GM23338 (cell line): ENCODE measurements around the gene FHOD1. TPM values are rescaled to one million over a fixed set of nuclear protein-coding genes. Genes with fewer than 3 reads are reported as not detected.
A peak's percentile ranks its signal among the peaks of the same experiment; 100 is the strongest.

Source experiments
- ATAC-seq: fragments of 200-7000 bp; cut with Tn5 transposase; 3 replicates; pipeline ENCODE4 v1.9.1; 2020
- DNase-seq: peaks from one replicate; pipeline ENCODE4 v3.0.0-alpha.2; 2015; ENCODE audit warnings: low spot score
- H2AFZ ChIP-seq: fragments of 200-600 bp; sonication (generic); 2 replicates; pipeline ENCODE4 v1.8.0; 2016; ENCODE audit warnings: antibody characterized with exemption, mild to moderate bottlenecking, moderate library complexity
- H3F3A ChIP-seq: fragments of 200-600 bp; sonication (generic); replicated peaks from 2 replicates; pipeline ENCODE4 v1.8.0; 2017; ENCODE audit warnings: antibody characterized with exemption, mixed run types, low read depth
- H3K27ac ChIP-seq: fragments of 200-600 bp; sonication (generic); 2 replicates; pipeline ENCODE4 v1.6.1; 2016; ENCODE audit warnings: low read depth
- H3K27me3 ChIP-seq: fragments of 200-600 bp; sonication (generic); 2 replicates; pipeline ENCODE4 v1.8.0; 2016; ENCODE audit warnings: mild to moderate bottlenecking, mixed run types, moderate library complexity; ENCODE audit not compliant: insufficient read depth
- H3K36me3 ChIP-seq: fragments of 200-600 bp; sonication (generic); 2 replicates; pipeline ENCODE4 v1.8.0; 2016; ENCODE audit warnings: mild to moderate bottlenecking; ENCODE audit not compliant: insufficient read depth
- H3K4me1 ChIP-seq: fragments of 200-600 bp; sonication (generic); 2 replicates; pipeline ENCODE4 v1.8.0; 2016; ENCODE audit warnings: mild to moderate bottlenecking, moderate library complexity; ENCODE audit not compliant: insufficient read depth
- H3K4me2 ChIP-seq: fragments of 200-600 bp; sonication (generic); 2 replicates; pipeline ENCODE4 v1.7.1; 2017; ENCODE audit warnings: mixed run types
- H3K4me3 ChIP-seq: fragments of 200-600 bp; sonication (generic); 2 replicates; pipeline ENCODE4 v1.6.1; 2016; ENCODE audit warnings: mixed run types
- H3K79me2 ChIP-seq: fragments of 200-600 bp; sonication (generic); replicated peaks from 2 replicates; pipeline ENCODE4 v1.8.0; 2017; ENCODE audit warnings: mild to moderate bottlenecking; ENCODE audit not compliant: insufficient read depth
- H3K9me2 ChIP-seq: fragments of 200-600 bp; sonication (generic); 2 replicates; pipeline ENCODE4 v1.8.0; 2017; ENCODE audit not compliant: insufficient read depth
- H4K20me1 ChIP-seq: fragments of 200-600 bp; sonication (generic); replicated peaks from 2 replicates; pipeline ENCODE4 v1.8.0; 2017; ENCODE audit warnings: mild to moderate bottlenecking; ENCODE audit not compliant: insufficient read depth
- H3K27ac Mint-ChIP-seq: 2 replicates; pipeline ENCODE4 v1.8.0; 2020; ENCODE audit warnings: inconsistent platforms, mild to moderate bottlenecking, moderate library complexity, mixed read lengths
- H3K27me3 Mint-ChIP-seq: 3 replicates; pipeline ENCODE4 v1.8.0; 2022; ENCODE audit warnings: low read depth, mild to moderate bottlenecking, moderate library complexity, mixed read lengths, inconsistent platforms; ENCODE audit not compliant: insufficient read depth, poor library complexity
- H3K36me3 Mint-ChIP-seq: 3 replicates; pipeline ENCODE4 v1.8.0; 2021; ENCODE audit warnings: low read depth, mild to moderate bottlenecking, inconsistent platforms, moderate library complexity, mixed read lengths
- H3K4me1 Mint-ChIP-seq: 3 replicates; pipeline ENCODE4 v1.8.0; 2020; ENCODE audit warnings: mild to moderate bottlenecking, inconsistent platforms, mixed read lengths
- H3K4me3 Mint-ChIP-seq: 3 replicates; pipeline ENCODE4 v1.8.0; 2021; ENCODE audit warnings: moderate library complexity, mild to moderate bottlenecking, inconsistent platforms, mixed read lengths
- H3K9me3 Mint-ChIP-seq: 3 replicates; pipeline ENCODE4 v1.8.0; 2020; ENCODE audit warnings: moderate library complexity, mild to moderate bottlenecking, inconsistent platforms, mixed read lengths
- CTCF ChIP-seq, 2 experiments: fragments of 200-600 bp in 1 of 2; sonication (generic) in 1 of 2; conservative IDR thresholded peaks; 2 replicates each; pipeline versions ENCODE4 v1.5.1 to v1.6.1; 2016 to 2017; ENCODE audit warnings: antibody characterized with exemption in 2 of 2, low read depth in 2 of 2, mild to moderate bottlenecking in 2 of 2, moderate library complexity in 1 of 2
- ETS1 ChIP-seq: IDR thresholded peaks from 2 replicates; pipeline ENCODE4 v1.6.1; 2016; ENCODE audit warnings: antibody characterized with exemption
- EZH2 ChIP-seq: fragments of 200-600 bp; sonication (generic); IDR thresholded peaks from one replicate; pipeline ENCODE4 v1.8.0; 2017; ENCODE audit warnings: antibody characterized with exemption, mild to moderate bottlenecking, low read depth; ENCODE audit not compliant: unreplicated experiment
- EZH2phosphoT487 ChIP-seq: fragments of 200-600 bp; sonication (generic); IDR thresholded peaks from one replicate; pipeline ENCODE4 v1.8.1; 2018; ENCODE audit warnings: antibody characterized with exemption; ENCODE audit not compliant: unreplicated experiment
- POLR2AphosphoS5 ChIP-seq: IDR thresholded peaks from 2 replicates; pipeline ENCODE4 v1.6.1; 2016; ENCODE audit warnings: antibody characterized with exemption, low read depth
- REST ChIP-seq: IDR thresholded peaks from one replicate; pipeline ENCODE4 v1.6.1; 2018; ENCODE audit warnings: antibody characterized with exemption; ENCODE audit not compliant: unreplicated experiment
- STAT1 ChIP-seq: IDR thresholded peaks from one replicate; pipeline ENCODE4 v1.6.1; 2016; ENCODE audit warnings: antibody characterized with exemption; ENCODE audit not compliant: unreplicated experiment
- ZNF114 ChIP-seq: fragments of 250-450 bp; sonication (Bioruptor Pico); IDR thresholded peaks from 2 replicates; pipeline ENCODE4 v1.5.0; 2020; ENCODE audit warnings: mild to moderate bottlenecking, moderate library complexity
- ZNF331 ChIP-seq: fragments of 250-450 bp; sonication (Bioruptor Pico); IDR thresholded peaks from 2 replicates; pipeline ENCODE4 v1.5.0; 2020; ENCODE audit warnings: low read depth, mild to moderate bottlenecking, moderate library complexity
- polyA plus RNA-seq: library from polyadenylated mRNA; unstranded; fragments of >200 nt; fragmentation: Nextera tagmentation; extraction: Ambion mirVana; gene quantifications from 2 replicates; pipeline ENCODE4 v1.2.1, GENCODE V29; 2016
- total RNA-seq: library from RNA; depleted of rRNA; stranded (reverse); fragments of >200 nt; shearing (Covaris generic); gene quantifications from 2 replicates; pipeline ENCODE4 v1.2.3, GENCODE V29; 2014

The FHOD1 gene
- total and polyA plus RNA-seq, 2 experiments from 2014 or later = 26.2 to 52.7 TPM

- Histone ChIP-seq H3K9me2 (no peaks in the 10 kb centered on the region), H3K79me2 (peaks cover 21% of the 10 kb centered on the region), H4K20me1 (peaks cover 22% of the 10 kb centered on the region), H3K4me2 (peak overlapping the region; percentile 98), H2AFZ (no peak overlapping the region), H3K4me1 (peaks cover 13% of the 10 kb centered on the region), H3F3A (peaks cover 19% of the 10 kb centered on the region; the same call in 1 of the 2 replicates), H3K36me3 (peaks cover 20% of the 10 kb centered on the region; the same call in 1 of the 2 replicates), H3K4me3 (peak overlapping the region; percentile 97), H3K27me3 (no peaks in the 10 kb centered on the region), H3K27ac (no peak overlapping the region)
- DNase-seq = no peak
- ATAC-seq = no peak
- peak overlapping the region; percentile 93 for H3K4me3 Mint-ChIP-seq
- no peak overlapping the region for H3K27ac Mint-ChIP-seq
- peaks cover 25% of the 10 kb centered on the region for H3K4me1 Mint-ChIP-seq
- TF ChIP-seq ETS1 (no peak), REST (no peak), POLR2AphosphoS5 (no peak), EZH2phosphoT487 (no peak)
- peaks cover 10% of the 10 kb centered on the region for H3K27me3 Mint-ChIP-seq
- H3K36me3 Mint-ChIP-seq = peaks cover 49% of the 10 kb centered on the region
- H3K9me3 Mint-ChIP-seq = no peaks in the 10 kb centered on the region
Measured at GRCh38 chr16:67193536-67193935, 53.7 kb downstream of the FHOD1 start.

- no peaks in the 10 kb centered on the region for H3K27me3 ChIP-seq
- H3K4me3 ChIP-seq = peak overlapping the region; percentile 97
- Mint-ChIP-seq H3K4me1 (peaks cover 22% of the 10 kb centered on the region), H3K4me3 (peak overlapping the region; percentile 93), H3K27ac (peak overlapping the region; percentile 53; the same call in 1 of the 2 replicates), H3K9me3 (no peaks in the 10 kb centered on the region), H3K36me3 (peaks cover 42% of the 10 kb centered on the region), H3K27me3 (peaks cover 9% of the 10 kb centered on the region)
- no peaks in the 10 kb centered on the region for H3K9me2 ChIP-seq
- peak overlapping the region; percentile 98 for H3K4me2 ChIP-seq
- peaks cover 22% of the 10 kb centered on the region for H4K20me1 ChIP-seq
- H3K4me1 ChIP-seq = peaks cover 7% of the 10 kb centered on the region; the same call in 1 of the 2 replicates
- no peak for ATAC-seq
- no peak overlapping the region for H3K27ac ChIP-seq
- H2AFZ ChIP-seq = no peak overlapping the region
- H3K36me3 ChIP-seq = peaks cover 20% of the 10 kb centered on the region; the same call in 1 of the 2 replicates
- no peak for DNase-seq
- 0 out of 2 replicates have a peak, but pooled peaks cover 15% of the 10 kb centered on the region for H3F3A ChIP-seq
- peaks cover 21% of the 10 kb centered on the region for H3K79me2 ChIP-seq
- TF ChIP-seq STAT1 (no peak), CTCF (conservative IDR thresholded peaks at IDR 0.05; ENCODE audit: low read depth in 2 of 2) (no peak), ZNF331 (CRISPR knock-in tag) (no peak), ZNF114 (CRISPR knock-in tag) (no peak), EZH2 (no peak), ETS1 (no peak)
Measured at GRCh38 chr16:67192781-67193361, 54.4 kb downstream of the FHOD1 start.
